Measurements from ENCODE around the gene FAM53A.
"Not testable (repeated sequence)": the region's sequence is repeated elsewhere in the genome, so short reads cannot be mapped to it uniquely, and the experiment has no call there.

Gene FAM53A

DNA sequence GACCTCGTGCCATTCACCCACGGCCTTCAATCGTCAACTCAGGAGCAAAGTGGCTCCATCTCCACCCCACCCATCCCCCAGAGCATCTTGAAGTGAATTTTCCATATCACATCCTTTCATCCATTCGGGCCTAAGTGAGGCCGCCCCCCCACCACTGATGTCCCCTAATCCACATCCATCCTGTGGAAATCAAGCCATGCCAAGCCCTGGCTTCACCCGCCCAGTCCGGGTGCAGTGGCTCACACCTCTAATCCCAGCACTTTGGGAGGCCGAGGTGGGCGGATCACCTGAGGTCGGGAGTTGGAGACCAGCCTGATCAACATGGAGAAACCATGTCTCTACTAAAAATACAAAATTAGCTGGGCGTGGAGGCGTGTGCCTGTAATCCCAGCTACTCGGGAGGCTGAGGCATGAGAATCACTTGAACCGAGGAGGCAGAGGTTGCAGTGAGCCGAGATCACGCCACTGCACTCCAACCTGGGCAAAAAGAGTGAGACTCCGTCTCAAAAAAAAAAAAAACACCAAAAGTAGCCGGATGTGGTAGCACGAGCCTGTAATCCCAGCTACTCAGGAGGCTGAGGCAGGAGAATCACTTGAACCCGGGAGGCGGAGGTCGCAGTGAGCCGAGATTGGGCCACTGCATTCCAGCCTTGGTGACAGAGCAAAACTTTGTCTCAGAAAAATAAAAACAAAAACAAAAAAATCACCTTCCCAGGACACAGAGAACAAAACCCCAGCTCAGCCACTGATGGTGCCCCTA is 76.5 kb downstream of the FAM53A start:
- not testable (repeated sequence) for DNase-seq (ENCODE audit: low read depth)

DNA sequence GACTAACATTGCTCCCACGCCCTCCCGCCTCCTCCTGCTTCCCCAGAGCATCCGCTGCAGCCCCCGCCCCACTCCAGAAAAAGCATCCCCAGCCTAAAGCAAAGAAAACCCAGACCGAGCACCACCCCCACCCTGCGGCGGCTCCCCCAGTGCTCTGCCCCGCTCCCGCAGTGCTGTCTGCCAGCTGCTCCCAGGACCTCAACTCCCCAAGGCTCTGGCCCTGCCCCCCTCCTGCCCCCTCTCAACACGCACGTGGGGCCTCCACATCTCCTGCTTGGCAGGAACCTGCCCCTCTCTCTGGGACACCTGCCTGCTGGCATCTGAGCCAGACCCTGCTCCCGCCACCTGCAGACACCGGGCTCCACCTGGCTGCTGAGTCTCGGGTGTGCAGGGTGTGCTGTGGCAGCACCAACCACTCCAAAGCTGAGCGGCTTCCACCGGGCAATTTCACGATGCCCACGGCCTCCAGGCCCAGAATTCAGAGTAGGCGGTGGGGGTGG is 79.4 kb downstream of the FAM53A start:
- DNase-seq (ENCODE audit: low read depth) = peak; percentile 21

DNA sequence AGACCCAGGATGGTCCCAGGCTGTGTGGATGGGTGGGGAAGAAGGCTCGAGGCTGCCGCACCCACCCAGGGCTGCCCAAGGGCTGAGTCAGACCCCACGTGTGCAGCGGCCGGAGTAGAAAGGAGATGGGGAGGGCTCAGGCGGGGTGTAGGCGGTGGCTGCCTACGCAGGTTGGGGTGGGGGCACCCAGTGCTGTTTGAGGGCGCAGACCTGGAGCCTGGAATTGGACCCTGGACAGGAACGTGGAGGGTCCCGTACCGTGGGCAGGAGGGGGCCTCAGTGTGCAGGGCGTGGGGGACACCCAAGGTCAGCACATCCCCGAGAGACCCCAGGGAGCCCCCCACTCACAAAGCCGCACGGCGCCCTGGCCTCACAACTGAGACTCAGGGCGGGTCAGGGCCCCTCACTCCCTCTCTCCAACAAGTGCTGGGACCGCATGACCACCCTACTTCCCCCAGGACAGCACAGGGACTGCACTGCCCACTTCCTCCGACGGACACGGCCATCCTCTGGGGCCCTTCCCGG is 79.9 kb downstream of the FAM53A start:
- DNase-seq (ENCODE audit: low read depth) = no peak

DNA sequence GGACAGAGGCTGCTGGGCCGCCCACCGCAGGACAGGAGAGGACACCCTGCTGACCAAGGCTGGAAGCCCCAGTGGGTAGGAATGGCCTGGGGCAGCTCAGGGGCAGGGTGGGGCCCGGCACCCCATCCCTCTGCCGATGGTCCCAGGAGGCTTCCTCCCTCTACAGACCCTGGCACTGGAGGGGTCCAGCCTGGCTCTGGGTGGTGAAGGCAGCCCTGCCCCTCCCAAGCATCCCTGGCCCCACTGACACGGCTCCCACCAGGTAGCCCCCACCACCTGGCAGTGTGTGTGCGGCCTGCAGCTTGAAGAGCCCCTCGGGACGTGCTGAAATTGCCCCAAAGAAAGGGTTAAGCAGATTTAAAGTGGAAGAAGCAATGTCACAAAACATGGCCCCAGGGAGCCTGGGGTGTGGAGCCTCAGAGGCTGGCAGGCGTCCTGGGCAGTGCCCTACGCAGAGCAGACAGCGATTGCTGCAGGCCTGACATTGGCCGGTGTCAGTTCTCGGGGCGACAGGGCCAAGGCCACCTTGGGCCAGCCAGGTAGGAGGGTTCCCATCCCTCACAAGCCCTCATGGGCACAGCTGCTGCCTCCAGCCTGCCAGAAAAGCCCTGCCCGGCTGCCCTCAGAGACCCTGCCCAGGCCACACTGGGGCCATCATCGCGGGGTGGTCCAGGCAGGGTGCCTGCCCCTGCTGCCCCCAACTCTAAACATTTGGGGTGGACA is 80.5 kb downstream of the FAM53A start:
- DNase-seq (ENCODE audit: low read depth) = no peak

DNA sequence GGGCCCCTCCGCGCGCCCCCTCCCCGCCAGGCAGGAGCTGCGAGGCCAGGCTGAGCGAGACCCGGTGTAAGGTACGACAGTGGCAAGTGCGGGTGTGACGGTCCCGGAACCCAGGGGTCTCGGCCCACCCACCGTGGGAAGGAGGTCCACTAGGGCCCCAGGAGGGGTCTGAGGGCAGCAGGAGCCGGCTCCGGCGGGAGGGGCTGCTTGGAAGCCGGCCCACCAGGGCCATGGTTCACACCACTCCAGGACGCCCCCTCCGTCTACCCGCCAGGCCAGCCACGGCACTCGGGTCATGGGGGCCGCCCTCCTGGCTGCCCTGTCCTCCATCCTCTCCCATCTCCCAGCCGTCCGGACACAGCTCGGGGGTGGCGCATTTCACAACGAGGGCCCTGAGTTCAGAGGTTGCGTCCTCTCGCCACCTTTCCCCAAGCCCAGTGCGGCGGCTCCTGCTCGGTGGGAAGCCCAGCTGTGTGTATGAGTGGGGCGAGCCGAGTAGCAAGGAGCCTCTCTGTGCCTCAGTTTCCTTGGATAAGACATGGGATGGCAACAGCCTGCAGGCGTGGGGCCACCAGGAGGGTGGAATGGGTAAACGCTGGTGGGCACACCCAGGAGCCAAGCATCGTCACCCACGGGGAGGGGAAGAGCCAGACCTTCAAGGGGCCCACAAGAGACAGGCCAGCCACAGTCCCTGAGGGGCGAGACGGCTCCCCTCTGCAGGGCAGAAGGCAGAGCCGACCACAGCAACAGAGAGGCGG is 81.3 kb downstream of the FAM53A start:
- DNase-seq (ENCODE audit: low read depth) = no peak

DNA sequence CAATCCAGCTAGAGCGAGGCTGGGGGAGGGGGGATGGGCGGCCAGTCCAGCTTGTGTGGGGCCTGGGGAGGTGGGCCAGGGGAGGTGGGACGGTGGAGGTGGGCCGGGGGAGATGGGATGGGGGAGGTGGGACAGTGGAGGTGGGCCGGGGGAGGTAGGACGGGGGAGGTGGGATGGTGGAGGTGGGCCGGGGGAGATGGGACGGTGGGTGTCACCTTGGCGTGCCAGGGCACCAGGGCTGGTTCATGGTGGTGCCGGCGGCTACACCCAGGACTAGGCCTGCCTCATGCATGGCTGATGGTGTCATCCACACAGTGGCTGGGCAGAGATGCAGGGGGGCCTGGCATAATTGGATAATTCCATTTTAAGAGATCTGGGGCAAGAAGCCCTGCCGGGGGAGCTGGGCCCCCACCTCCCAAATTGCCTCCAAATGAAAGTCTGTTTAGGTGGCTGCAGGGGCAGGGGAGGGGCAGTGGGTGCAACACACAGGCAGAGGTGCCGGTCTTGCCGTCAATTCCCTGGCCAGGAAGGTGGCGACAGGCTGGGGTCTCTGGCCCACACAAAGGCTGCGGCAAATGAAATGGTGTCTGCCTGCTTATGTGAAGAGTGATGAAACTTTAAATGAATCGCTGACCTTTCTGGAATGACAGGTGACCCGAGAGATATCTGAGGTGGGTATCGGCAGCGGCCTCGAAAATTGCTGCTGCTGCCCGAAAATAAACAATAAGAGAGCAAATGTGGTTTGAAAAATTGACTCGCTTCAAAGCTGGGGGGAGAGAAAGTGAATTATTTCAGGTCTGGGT is 82.1 kb downstream of the FAM53A start:
- no peak for DNase-seq (ENCODE audit: low read depth)

DNA sequence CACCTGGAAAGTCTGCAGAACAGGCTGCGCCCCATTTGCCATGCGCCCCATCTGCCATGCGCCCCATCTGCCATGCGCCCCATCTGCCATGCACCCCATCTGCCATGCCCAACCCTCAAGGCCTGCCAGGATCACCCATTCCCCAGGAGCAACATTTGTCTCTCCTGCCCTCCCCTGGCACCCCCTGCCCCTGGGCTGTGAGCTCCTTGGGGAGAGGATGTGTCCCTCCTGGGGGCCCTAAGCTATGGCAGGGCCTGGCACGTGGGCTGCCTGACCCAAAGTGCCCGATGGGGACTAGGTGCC is 82.6 kb downstream of the FAM53A start:
- DNase-seq (ENCODE audit: low read depth) = no peak

DNA sequence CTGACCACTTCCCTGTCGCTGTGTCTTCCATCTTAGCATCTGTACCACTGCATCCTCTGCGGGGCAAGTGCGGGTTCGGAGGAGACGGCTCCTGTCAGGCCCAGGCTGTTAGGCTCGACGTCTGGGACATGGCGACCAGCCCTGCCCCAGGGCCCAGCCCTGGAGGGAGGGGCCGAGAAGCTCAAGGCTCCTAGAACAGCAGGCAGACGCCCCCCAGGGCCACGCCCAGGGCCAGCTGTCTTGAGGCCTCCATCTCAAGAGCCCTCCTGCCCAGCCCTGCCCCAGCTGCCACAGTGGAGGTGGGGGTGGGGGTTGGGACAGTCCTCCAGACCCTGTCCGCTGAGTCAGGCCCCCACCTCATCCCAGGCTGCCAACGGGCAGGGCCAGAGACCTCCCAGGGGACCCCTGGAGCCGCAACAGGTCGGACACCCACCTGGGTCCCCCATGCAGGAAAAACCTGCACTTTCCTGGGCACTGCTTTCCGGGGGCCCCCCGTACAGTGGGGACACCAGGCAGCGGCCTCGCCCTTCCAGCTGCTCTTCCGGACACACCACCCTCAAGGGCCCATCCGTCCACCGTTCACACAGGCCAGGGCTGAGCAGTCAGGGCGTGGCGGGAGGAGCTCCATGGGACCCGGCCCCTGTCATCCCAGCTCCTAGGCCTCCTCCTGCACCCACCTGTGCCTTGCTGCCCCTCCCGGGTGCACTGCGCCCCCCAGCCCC is 83.1 kb downstream of the FAM53A start:
- no peak for DNase-seq (ENCODE audit: low read depth)

DNA sequence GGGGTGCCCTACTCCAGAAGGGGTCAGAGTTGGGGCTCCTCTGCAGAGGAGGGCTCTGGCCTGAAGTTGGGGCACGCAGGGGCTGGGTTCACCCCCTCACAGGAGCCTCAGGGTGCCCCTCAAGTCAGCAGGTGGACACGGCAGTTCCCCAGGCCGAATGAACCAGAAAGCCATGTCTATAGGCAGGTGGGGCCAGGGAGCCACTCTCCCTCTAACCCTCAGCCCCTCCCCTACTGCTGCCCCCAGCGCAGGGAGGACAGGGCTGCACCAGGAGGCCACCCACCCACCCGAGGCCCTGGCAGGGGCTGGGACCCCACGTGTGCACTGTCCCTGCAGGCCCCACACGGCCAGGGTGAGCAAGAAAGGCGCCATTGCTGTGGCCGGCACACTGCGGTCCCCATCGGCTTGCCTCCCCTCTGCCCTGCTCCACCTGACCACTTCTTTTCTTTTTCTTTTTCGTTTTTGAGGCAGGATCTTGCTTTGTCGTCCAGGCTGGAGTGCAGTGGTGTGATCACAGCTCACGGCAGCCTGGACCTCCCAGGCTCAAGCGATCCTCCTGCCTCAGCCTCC is 83.8 kb downstream of the FAM53A start:
- DNase-seq (ENCODE audit: low read depth) = no peak

DNA sequence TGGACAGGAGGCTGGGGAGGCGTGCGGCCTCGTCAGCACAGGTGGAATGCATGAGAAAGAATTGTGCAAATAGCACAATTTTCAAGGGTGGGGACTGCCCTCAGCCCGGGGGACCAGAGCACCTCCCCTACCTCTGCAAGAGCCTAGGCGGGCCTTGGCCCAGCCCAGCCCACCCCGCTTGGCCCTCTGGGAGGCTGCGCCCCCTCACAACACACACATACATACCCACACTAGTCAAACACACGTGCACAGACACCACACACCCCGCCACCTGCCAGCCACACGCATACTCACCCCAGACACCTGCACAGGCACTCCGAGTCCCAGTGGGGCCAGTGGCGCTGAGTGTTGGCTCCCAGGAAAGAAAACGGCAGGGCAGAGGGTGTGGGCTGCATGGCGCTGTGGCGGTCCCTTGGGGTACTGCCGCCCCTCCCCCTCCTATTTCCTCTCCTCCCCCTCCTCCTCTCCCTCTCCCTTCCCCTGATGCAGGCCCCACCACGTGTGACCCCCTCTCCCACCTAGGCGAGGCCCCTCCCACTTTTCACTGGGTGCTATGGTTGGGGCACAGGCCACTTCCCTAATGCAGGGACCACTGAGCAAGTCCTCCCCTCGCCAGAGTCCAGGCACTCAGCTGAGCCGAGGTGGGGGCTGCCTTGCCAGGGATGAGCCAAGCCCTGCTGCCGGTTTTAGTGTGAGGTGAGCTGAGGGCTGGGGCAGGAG is 84.5 kb downstream of the FAM53A start:
- DNase-seq (ENCODE audit: low read depth) = no peak

DNA sequence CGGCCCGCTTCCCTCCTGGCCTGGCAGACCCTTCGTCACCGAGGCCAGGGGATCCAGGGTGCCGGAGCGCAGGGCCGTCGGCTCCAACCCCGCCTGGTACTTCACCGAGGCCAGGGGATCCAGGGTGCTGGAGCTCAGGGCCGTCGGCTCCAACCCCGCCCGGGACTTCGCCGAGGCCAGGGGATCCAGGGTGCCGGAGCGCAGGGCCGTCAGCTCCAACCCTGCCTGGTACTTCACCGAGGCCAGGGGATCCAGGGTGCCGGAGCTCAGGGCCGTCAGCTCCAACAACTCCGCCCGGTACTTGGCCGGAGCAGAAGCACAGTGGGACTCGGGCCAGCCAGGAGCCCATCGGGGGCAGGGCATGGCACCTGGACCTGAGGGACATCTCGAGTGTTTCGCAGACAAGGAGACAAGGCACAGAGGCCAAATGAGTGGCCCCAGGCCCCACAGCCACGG is 85.1 kb downstream of the FAM53A start:
- DNase-seq (ENCODE audit: low read depth) = no peak

DNA sequence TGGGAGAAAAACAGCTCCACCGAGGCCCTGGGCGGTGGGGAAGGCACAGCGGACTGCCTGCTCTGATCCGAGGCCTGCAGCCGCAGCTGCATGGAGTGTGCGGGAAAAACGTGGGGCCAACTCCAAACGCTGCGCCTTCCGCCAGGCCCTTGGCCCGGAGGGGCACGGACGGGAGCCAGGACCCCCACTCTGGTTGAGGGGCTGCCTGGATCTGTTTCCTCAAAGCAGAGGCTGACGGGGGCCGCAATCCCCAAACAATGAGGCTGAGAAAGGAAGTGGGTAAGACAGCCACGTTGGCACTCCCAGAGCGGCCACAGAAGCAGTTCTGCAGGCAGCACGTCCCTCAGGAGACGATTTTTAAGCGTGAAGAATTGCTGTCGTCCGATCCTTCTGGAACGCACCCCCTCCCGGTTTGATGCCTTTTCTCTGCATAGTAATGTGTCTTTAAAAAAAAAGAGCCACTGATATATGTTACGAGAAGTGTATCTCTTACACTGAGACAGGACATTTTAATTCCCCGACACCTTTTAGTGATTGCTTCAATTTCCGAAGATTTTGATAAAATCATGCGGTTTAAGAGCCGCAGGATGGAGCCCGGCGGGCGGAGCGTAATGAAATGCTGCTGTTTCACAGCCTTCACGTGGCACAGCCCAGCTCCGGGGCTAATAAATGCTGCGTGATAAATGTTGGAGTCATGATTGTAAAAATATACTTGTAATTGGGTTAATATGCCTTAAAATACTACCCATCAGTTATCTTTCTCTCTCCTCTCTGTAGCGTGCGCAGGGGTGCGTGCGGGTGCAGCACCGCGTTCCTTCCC is 85.7 kb downstream of the FAM53A start:
- no peak for DNase-seq (ENCODE audit: low read depth)

DNA sequence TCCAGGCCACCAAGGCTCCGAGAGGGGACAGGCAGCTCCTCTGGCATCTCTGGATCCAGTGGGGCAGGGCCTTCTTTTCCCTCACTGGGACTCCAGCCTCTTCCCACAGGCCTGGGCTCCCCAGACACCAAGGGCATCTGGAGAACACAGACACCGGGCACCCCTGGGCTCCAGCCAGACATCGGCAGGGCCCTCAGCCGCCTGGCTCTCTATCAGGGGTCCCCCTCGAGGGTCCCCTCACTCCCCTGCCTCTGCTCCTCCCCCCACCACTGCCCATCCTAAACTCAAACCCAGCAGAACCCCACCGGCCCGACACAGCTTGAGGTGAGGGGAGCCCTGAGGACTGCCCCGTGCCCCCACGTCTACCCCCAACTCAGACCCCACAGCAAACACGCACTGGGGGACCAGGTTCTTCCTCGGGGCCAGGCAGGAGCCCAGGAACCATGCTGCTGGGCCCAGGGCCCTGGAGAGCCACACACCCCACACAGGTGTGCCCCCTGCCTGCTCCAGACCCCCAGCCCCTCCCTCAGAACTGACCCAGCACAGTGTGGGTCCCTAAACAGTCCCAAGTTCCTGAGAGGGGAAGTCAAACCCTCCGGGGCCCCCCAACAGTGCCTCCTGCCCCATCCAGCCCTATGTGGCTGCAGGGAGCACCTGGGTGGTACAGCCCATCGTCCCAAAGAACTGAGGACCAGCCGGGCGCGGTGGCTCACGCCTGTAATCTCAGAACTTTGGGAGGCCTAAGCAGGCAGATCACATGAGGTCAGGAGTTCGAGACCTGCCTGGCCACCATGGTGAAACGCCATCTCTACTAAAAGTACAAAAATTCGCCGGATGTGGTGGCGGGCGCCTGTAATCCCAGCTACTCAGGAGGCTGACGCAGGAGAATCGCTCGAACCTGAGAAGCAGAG is 86.8 kb downstream of the FAM53A start:
- no peak for DNase-seq (ENCODE audit: low read depth)

DNA sequence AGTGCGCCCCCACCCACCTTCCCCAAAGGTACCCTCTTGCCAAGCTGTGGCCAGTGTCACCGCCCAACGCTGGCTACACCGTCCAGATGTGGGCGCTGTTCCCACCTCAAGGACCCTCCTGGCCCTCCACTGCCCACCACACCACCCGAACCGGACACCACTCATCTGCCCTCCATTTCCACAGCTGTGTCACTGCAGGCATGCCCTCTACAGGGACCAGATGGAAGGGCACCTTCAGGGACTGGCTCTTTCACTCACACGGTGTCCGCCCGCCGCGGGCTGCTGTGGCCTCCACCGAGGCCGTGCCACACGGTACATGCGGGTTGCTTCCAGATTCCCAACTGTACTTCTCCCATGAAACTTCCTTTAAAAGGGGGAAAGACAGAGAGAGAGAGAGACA is 87.7 kb downstream of the FAM53A start:
- no peak for DNase-seq (ENCODE audit: low read depth)

DNA sequence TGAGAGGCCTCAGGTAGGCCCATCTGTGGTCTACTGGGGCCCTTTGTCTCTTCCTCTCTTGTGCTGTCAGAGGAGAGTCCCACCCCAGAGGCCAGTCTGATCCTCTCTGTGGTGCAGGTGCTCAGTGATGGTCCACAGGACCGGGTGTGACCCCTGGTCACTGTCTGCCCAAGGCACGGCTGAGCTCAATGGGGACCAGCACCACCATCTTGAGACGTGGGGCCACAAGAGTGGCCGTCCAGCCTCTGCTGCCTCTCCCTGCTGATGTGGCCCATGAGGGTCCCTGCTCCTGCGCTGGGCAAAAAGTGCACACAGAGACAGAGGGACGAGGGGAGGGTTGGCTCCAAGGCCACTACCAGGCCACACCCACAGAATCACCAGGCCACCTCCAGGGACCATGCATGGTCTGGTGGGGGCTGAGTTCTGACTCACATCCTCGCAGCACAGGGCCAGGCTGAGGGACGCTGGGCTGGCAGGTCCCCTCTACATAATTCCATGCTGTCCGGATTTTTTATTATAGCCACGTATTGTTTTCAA is 88.3 kb downstream of the FAM53A start:
- no peak for DNase-seq (ENCODE audit: low read depth)

DNA sequence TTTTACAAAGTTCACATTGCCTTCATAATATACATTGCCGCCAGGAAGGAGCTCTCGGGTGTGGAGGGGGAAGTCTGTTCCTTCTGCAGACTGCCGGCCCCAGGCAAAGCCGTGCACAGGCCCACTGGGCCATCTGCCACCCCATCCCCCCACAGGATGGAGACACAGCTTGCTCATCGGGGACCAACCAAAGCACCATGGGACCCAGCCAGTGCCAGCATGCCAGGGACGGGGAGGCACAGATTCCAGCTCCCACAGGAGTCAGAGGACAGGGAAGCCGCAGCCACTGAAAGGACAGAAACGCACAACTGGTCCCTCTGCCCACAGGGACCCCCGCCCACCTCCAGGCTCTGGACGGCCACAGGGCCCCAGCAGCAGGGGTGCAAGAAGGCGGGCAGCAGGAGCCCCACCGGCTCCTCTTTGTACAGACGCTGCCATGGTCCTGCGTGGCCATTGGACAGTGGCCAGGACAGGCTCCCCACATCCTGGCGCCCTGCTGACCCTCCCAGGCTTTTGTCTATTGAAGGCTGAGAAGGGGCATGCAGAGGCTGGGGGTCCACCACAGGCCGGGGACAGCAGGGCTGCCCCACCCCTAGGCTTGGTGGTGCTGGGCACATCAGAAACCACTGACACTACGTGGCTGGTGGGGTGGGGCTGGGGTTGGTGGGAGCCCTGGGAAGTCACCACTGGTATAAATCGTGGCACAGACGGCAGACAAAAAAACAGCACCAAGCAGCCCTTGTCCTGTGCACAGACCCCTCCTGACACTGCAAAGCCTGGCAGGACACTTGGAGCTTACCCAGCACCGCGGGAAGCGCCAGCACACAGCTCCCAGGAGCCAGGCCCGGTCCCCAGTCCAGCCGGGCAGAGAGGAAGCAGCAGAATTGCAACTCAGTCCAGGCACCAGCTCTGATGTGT is 89.0 kb downstream of the FAM53A start:
- DNase-seq (ENCODE audit: low read depth) = no peak

DNA sequence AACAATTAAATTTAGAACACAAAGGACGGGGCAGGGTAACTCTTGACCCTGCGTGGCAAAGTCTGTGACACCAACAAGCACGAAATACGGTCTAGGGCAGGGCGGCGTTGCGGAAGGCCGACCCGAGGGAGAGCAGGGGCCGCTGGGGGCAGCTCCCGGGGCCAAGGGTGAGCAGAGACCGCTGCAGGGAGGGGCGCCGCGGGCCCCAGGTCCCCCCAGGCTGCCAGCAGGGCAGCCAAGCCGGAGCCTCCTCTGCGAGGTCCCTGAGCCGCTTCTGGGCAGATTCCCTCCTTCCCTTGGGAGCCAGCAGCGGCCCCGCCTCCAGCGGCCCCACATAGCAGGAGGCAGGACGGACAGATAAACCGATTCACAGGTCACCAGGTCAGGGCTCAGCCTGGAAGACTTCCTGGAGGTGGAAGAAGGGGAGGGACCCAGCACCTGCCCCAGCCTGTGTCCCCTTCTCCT is 90.2 kb downstream of the FAM53A start:
- no peak for DNase-seq (ENCODE audit: low read depth)
